Spleen (tissue), 7 donors: ENCODE results near the gene ECM2.

ENCODE experiments used
- POLR2A ChIP-seq, 3 donors: fragments of 450-650 bp; IDR thresholded peaks; one replicate each; pipeline ENCODE4 v1.5.1; 2017; ENCODE audit warnings: antibody characterized with exemption in 3 of 3, mild to moderate bottlenecking in 1 of 3
- TF ChIP-seq, protein P1 (sequence below), 11 experiments: fragments of 200-600 bp in 7 of 11; fragments of 450-650 bp in 4 of 11; sonication (generic) in 4 of 11; IDR thresholded peaks in 8 of 11; conservative IDR thresholded peaks in 3 of 11; 1 replicate in 7 of 11; 2 replicates in 4 of 11; pipeline versions ENCODE4 v1.4.0 to v1.8.0; 2016 to 2021; ENCODE audit warnings: antibody characterized with exemption in 11 of 11, inconsistent platforms in 4 of 11, mild to moderate bottlenecking in 1 of 11
- donor health status: DM: no; HTN: no; CAD: no; lungs with moderate emphysema.
- donor health status: DM: no; HTN: no; CAD: no.
- donor health status: DM: no; HTN: no; CAD: no.

DNA sequence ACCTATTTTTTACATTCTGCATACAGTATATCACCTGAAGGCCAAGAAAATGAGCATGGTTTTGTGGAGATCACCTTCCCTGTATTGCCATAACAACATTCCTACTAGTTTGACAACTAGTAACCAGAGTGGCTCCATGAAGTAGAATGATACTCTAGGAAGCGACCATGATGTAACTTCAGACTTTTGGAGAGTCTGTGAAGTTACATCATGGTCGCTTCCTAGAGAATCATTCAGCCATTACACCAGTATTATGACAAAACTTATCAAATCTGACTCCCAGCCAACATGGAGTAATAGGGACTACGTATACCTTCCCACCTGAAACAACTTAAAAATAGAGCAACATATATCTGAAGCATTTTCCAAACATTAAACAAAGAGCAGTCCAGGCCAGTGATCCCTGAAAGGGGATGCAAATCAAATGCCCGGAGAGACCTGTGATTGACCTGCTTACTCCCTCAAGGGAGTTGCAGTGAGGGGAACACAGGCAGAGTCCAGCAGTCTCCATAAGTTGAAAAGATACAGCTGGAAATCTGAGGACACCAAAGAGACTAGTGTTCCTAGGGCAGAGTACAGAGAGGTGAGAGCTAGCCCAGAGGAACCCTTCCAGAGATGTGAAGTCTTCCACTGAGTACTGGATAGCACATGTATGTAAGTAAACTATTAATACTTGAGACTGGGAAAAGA, 7.8 kb downstream of the ECM2 start:
- no peak for TF ChIP-seq POLR2A (IDR thresholded peaks at IDR 0.05)
- TF ChIP-seq, protein P1, sequence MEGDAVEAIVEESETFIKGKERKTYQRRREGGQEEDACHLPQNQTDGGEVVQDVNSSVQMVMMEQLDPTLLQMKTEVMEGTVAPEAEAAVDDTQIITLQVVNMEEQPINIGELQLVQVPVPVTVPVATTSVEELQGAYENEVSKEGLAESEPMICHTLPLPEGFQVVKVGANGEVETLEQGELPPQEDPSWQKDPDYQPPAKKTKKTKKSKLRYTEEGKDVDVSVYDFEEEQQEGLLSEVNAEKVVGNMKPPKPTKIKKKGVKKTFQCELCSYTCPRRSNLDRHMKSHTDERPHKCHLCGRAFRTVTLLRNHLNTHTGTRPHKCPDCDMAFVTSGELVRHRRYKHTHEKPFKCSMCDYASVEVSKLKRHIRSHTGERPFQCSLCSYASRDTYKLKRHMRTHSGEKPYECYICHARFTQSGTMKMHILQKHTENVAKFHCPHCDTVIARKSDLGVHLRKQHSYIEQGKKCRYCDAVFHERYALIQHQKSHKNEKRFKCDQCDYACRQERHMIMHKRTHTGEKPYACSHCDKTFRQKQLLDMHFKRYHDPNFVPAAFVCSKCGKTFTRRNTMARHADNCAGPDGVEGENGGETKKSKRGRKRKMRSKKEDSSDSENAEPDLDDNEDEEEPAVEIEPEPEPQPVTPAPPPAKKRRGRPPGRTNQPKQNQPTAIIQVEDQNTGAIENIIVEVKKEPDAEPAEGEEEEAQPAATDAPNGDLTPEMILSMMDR (IDR thresholded peaks at IDR 0.05 in 8 of 11, conservative IDR thresholded peaks at IDR 0.05 in 3 of 11), result no peak
